Measurements from ENCODE around the gene EEF1AKMT2.

EEF1AKMT2 gene

GRCh38 chr10:124717041-124717757 is 74.5 kb downstream of the EEF1AKMT2 start:
- no peak for TF ChIP-seq ZFX (IDR thresholded peaks at IDR 0.05)
- no peak for TF ChIP-seq CTCF (conservative IDR thresholded peaks at IDR 0.05)
- no peak overlapping the region for H3K27ac ChIP-seq

DNA sequence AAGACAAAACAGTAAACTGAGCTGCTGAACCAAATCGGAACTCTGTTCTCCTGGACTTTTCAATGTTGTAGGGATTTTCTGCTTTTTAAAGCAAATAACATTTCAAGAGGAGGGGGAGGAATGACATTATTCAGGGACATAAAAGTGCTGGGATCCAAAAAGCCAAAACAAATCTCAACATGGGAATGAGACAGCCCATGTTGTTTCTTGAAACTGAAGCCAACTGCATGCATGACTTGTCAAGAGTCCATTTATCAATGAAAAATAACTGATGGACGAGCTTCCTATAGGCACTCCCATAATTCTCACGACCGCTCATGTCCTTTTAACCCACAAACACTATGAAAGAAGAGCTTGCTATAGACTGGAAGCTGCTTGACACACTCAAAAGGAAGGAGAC is 75.3 kb downstream of the EEF1AKMT2 start:
- TF ChIP-seq CTCF (conservative IDR thresholded peaks at IDR 0.05) (no peak), ZFX (IDR thresholded peaks at IDR 0.05) (no peak)
- no peak overlapping the region for H3K27ac ChIP-seq

DNA sequence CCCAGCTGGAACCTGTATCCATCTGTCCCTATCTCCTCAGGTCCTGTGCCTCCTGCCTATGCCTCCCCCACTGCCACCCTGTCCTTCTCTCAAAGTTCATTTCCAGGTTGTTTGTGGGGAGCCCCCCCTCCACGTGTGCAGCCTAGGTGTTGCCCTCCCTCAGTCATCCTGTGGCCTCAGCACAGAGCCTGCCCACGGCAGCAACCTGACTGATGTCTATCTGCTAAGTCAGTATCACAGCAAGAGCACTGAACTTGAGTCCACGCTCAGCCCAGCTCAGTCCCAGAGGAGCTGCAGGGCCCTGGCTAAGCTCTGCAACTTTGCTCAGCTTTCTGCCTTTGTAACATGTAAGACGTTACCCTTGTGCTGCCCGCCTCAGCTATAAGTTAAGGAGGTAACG is 76.2 kb downstream of the EEF1AKMT2 start:
- H3K27ac ChIP-seq: no peak overlapping the region
- no peak for TF ChIP-seq CTCF (conservative IDR thresholded peaks at IDR 0.05)
- TF ChIP-seq ZFX (IDR thresholded peaks at IDR 0.05): no peak

DNA sequence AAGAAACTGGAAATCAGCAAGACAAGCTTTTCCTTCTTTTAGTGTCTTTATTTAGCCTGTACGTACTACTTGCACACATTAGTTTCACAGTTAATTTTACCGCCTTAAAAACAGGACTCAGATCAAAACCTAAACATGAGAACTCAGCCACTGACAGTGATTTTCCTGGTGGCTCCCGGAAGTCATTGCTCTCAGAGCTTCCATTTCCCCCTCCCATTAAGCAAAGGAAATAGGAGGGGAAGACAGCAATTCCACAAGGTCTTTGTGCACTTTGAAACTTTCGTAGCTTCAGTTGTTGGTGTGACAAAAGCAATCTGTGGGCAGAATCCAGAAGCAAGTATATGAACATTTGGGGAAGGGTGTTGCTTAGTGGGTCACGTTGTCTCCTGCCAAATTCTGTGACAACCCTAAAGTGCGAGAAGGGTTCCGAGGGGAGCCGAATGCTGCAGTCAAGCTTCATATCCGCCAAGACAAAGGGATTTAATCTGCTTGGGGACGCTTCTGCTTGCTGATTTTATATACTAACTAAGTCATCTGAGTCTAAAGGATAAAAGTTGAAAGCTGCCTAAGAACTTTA is 77.9 kb downstream of the EEF1AKMT2 start:
- H3K27ac ChIP-seq: no peak overlapping the region
- TF ChIP-seq CTCF (conservative IDR thresholded peaks at IDR 0.05) (no peak), ZFX (IDR thresholded peaks at IDR 0.05) (no peak)

- no peak for TF ChIP-seq ZFX (IDR thresholded peaks at IDR 0.05)
- TF ChIP-seq CTCF (conservative IDR thresholded peaks at IDR 0.05): no peak
- H3K27ac ChIP-seq: no peak overlapping the region
Observed at GRCh38 chr10:124712704-124713407, 78.8 kb downstream of the EEF1AKMT2 start.

DNA sequence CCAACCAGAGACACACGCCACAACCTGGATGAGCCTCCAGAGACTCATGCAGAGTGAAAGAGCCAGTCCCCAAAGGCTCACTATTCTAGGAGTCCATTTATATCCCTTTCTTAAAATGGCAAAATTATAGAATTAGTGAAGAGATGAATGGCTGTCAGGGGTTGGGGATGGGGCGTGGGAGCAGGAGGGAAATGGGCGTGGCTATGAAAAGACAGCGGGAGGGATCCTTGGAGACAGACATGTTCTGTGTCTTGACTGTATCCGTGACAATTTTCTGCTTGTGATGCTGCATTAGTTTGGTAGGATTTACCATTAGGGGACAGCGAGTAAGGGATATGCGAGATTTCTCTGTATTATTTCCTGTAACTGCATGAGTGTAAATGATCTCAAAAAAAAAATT is 80.5 kb downstream of the EEF1AKMT2 start:
- TF ChIP-seq ZFX (IDR thresholded peaks at IDR 0.05) (no peak), CTCF (conservative IDR thresholded peaks at IDR 0.05) (no peak)
- no peak overlapping the region for H3K27ac ChIP-seq

- no peak overlapping the region for H3K27ac ChIP-seq
Observed at GRCh38 chr10:124710266-124710881, 81.3 kb downstream of the EEF1AKMT2 start.

More at GRCh38 chr10:124710266-124710881, 81.3 kb downstream of the EEF1AKMT2 start:
- no peak for TF ChIP-seq ZFX (IDR thresholded peaks at IDR 0.05)
